ENCODE measurements around the gene PARD6A. TPM values are rescaled to one million over a fixed set of nuclear protein-coding genes. Genes with fewer than 3 reads are reported as not detected.

The PARD6A gene
- total and polyA plus RNA-seq, 2 of the 4 experiments (the other 2 are of a cell fraction) = 0.36 to 0.55 TPM

DNA sequence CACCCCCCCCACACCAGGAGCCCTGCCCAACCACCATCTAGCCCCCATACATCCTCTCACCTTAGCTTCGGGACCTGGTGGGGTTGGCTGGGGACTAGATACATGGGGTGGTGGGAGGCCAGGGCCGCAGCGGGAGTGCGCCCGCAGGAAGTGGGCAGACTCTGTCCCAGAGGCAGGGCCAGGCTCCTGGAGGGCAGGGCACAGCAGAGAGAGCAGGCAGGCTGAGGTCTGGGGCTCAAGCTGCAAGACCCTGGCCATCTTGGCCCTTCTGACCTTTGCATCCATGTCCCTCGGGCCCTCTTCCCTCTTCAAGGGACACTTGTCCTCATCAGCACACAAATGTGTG, 3.1 kb downstream of the PARD6A start:
- Histone ChIP-seq H3K9me1 (ENCODE audit: insufficient read depth, low read length) (peaks cover 3% of the 10 kb centered on the region), H4K5ac (ENCODE audit: low read depth, low read length) (no peak overlapping the region), H3K14ac (replicated peaks; ENCODE audit: low read depth, low read length) (no peak overlapping the region), H3K23ac (ENCODE audit: low read depth, low read length) (no peak overlapping the region), H4K20me1 (ENCODE audit: insufficient read depth, low read length) (peaks cover 4% of the 10 kb centered on the region), H3K56ac (ENCODE audit: extremely low read depth, insufficient read depth, low read length) (no peak overlapping the region), H4K8ac (ENCODE audit: low read depth in 2 of 2, low read length in 2 of 2) (no peak overlapping the region), H3K36me3 (ENCODE audit: control insufficient read depth, insufficient read depth, low read length) (peaks cover 2% of the 10 kb centered on the region; the same call in 1 of the 2 replicates), H2BK5ac (ENCODE audit: low read depth, low read length, poor library complexity, severe bottlenecking) (no peak overlapping the region), H3K9me3 (ENCODE audit: control insufficient read depth, insufficient read depth, low read length) (no peaks in the 10 kb centered on the region), H4K91ac (ENCODE audit: insufficient read depth, low read depth, low read length) (no peak overlapping the region), H2BK15ac (ENCODE audit: low read depth, low read length) (no peak overlapping the region), H3K79me1 (ENCODE audit: low read depth in 1 of 2, low read length in 2 of 2) (peaks cover 8 to 24% of the 10 kb centered on the region in 2 experiments), H2AK9ac (replicated peaks; ENCODE audit: low read depth, low read length, poor library complexity) (no peak overlapping the region), H2BK20ac (ENCODE audit: low read depth, low read length) (no peak overlapping the region), H3K18ac (ENCODE audit: low read depth, low read length) (no peak overlapping the region), H3K4ac (ENCODE audit: low read depth, low read length) (no peak overlapping the region), H3K27me3 (ENCODE audit: control insufficient read depth, insufficient read depth, low read length) (no peaks in the 10 kb centered on the region), H2AK5ac (ENCODE audit: low read depth, low read length) (no peak overlapping the region), H3K4me3 (ENCODE audit: insufficient read depth, low read depth, low read length) (no peak overlapping the region), H3K4me1 (ENCODE audit: control insufficient read depth, insufficient read depth, low read length) (peaks cover 16% of the 10 kb centered on the region), H3K4me2 (ENCODE audit: low read depth, low read length) (no peak overlapping the region), H3K9ac (ENCODE audit: low read depth, low read length) (no peak overlapping the region), H2AFZ (replicated peaks; ENCODE audit: low read length, poor library complexity) (no peak overlapping the region), H3K27ac (ENCODE audit: insufficient read depth, low read length) (no peak overlapping the region), H2BK120ac (ENCODE audit: low read depth, low read length) (no peak overlapping the region)
- no peak for ATAC-seq (ENCODE audit: low read depth)
- TF ChIP-seq, protein P1, sequence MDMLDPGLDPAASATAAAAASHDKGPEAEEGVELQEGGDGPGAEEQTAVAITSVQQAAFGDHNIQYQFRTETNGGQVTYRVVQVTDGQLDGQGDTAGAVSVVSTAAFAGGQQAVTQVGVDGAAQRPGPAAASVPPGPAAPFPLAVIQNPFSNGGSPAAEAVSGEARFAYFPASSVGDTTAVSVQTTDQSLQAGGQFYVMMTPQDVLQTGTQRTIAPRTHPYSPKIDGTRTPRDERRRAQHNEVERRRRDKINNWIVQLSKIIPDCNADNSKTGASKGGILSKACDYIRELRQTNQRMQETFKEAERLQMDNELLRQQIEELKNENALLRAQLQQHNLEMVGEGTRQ (IDR thresholded peaks at IDR 0.05; ENCODE audit: low read depth, low read length) = no peak
- TF ChIP-seq FOS (IDR thresholded peaks at IDR 0.05; ENCODE audit: low read depth, low read length) = no peak
- no peak for TF ChIP-seq MAZ (IDR thresholded peaks at IDR 0.05; ENCODE audit: borderline replicate concordance, low read depth, low read length)
- dilution Hi-C loops (cut with HindIII; ENCODE audit: low sequenced_read_pairs, unreplicated experiment) (no loop called here), in situ Hi-C loops (cut with MboI; ENCODE audit: low sequenced_read_pairs) (loop anchor here (10.0 kb wide), 1 partner anchor 139 kb away; the partner anchor contains the start of gene RIPOR1), intact Hi-C loops (cut with micrococcal nuclease) (no loop called here)
- WGBS, 2 experiments (ENCODE audit: extremely low coverage in 2 of 2, insufficient read length in 1 of 2) = 100% methylated on average over 1 of the region's 6 CpGs; no CpG with 5 or more reads in 1 of the 2 experiments
- ChIA-PET POLR2A (ENCODE audit: unreplicated experiment) (no interaction called here), CTCF (interaction anchor here (1.5 kb wide), 1 partner anchor 142 kb away, joined by 4 read pairs; no protein-coding TSS in a partner anchor)
- no peak for DNase-seq
- no TSS peak for BruUV-seq (replicated peaks)

Measured in IMR-90 (cell line).